Mesenteric fat pad (tissue), 1 donor: ENCODE measurements around the gene GNB1. TPM values are rescaled to one million over a fixed set of nuclear protein-coding genes. Genes with fewer than 3 reads are reported as not detected.

Experiments used
- DNase-seq: peaks from one replicate; pipeline ENCODE4 v3.0.0-alpha.2; 2020; ENCODE audit warnings: low spot score
- total RNA-seq: library from RNA; stranded (reverse); fragmentation: NEBNext Ultra II Directional; extraction: Animal tissue kit (Norgen Biotek cat#: 25700); gene quantifications from one replicate; pipeline ENCODE4 v1.2.1, GENCODE V29; 2021
- donor health status: DM: yes; HTN: yes; CAD: no.

Gene GNB1
- total RNA-seq, 1 donor from 2014 or later = 318 TPM

GRCh38 chr1:1832820-1833219, 58.1 kb downstream of the GNB1 start:
- DNase-seq = peak; percentile 39

GRCh38 chr1:1832166-1832565, 58.7 kb downstream of the GNB1 start:
- DNase-seq = no peak

- no peak for DNase-seq
Observed at GRCh38 chr1:1827089-1827848, 63.6 kb downstream of the GNB1 start.

- no peak for DNase-seq
Observed at GRCh38 chr1:1826356-1827088, 64.4 kb downstream of the GNB1 start.

GRCh38 chr1:1825217-1825616, 65.7 kb downstream of the GNB1 start:
- no peak for DNase-seq

GRCh38 chr1:1819762-1820161, 71.1 kb downstream of the GNB1 start:
- peak; percentile 37 for DNase-seq

- DNase-seq = no peak
Observed at GRCh38 chr1:1817221-1817620, 73.7 kb downstream of the GNB1 start.

- DNase-seq = no peak
Observed at GRCh38 chr1:1815606-1816281, 75.1 kb downstream of the GNB1 start.

GRCh38 chr1:1809489-1809888, 81.4 kb downstream of the GNB1 start:
- DNase-seq = no peak

GRCh38 chr1:1808206-1808605, 82.7 kb downstream of the GNB1 start:
- DNase-seq = no peak

GRCh38 chr1:1806890-1807289, 84.0 kb downstream of the GNB1 start:
- no peak for DNase-seq

- no peak for DNase-seq
Observed at GRCh38 chr1:1804301-1804700, 86.6 kb downstream of the GNB1 start.

- no peak for DNase-seq
Observed at GRCh38 chr1:1802871-1803270, 88.0 kb downstream of the GNB1 start.

GRCh38 chr1:1799716-1800115, 91.2 kb downstream of the GNB1 start:
- no peak for DNase-seq

- DNase-seq = no peak
Observed at GRCh38 chr1:1797731-1798341, 93.1 kb downstream of the GNB1 start.

- no peak for DNase-seq
Observed at GRCh38 chr1:1796466-1796865, 94.4 kb downstream of the GNB1 start.

- DNase-seq = no peak
Observed at GRCh38 chr1:1794999-1795398, 95.9 kb downstream of the GNB1 start.

GRCh38 chr1:1793481-1794244, 97.2 kb downstream of the GNB1 start:
- no peak for DNase-seq

- no peak for DNase-seq
Observed at GRCh38 chr1:1788646-1789431, 102.0 kb downstream of the GNB1 start.

GRCh38 chr1:1788136-1788535, 102.8 kb downstream of the GNB1 start:
- no peak for DNase-seq
